Measurements from ENCODE around the gene QKI. TPM values are rescaled to one million over a fixed set of nuclear protein-coding genes. Genes with fewer than 3 reads are reported as not detected.
"Not testable (repeated sequence)": the region's sequence is repeated elsewhere in the genome, so short reads cannot be mapped to it uniquely, and the experiment has no call there.

The QKI gene
- total RNA-seq, 1 donor from 2014 or later, result 419 TPM

DNA sequence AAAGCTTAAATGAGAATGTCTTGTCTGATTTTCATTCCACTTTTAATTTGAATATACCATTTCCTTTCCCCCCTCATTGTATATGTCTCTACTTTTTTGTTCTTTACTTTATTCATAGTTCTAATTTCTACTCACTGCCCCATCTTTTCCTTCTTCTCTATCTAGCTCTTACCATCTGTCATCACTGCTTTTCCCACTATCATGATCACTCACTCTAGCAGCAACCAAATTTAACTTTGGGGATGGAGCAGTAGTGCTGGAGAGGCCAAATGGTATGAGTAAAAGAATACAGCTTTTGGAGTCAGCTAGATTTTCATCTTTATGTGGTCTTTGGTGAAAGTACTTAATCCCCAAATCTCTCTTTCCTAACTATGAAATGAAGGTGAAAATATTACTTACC lies 25.5 kb downstream of the QKI start:
- no peak for DNase-seq

DNA sequence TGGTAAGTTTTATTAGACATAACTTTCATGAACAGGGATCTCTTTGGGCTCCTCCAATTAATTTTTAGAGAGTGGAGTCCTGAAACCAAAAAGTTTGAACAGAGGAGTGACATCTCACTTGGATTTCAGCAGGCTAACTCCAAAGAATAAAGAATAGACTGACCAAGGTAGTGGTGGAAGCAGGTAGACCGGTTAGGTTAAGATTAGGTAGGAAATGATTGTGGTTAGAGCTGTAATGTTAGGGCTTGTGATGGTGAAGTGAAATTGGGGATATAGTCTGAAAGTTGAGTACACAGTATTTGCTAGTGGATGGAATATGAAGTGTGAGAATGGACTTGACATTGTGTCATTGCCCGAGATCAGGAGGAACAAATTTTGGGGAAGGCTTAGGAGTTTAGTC lies 27.8 kb downstream of the QKI start:
- no peak for DNase-seq

DNA sequence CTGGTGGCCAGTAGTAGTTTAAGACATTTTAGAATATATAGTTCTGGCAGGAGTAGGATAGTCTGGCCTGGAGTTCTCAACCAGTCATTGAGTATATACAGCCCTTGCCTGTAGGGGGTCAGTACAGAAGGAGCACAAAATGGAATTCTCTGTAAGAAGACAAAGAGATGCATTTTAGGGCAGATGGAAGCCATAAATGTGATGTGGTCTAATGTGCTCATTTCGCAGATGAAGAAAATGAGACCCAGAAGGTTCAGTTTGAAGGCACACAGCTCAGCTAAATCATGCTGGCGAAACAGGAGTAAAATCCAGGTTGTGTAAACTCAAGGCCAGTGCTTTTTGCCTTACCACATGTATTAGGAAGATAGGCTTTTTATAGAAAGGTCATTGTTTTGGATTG lies 29.6 kb downstream of the QKI start:
- DNase-seq, result no peak

DNA sequence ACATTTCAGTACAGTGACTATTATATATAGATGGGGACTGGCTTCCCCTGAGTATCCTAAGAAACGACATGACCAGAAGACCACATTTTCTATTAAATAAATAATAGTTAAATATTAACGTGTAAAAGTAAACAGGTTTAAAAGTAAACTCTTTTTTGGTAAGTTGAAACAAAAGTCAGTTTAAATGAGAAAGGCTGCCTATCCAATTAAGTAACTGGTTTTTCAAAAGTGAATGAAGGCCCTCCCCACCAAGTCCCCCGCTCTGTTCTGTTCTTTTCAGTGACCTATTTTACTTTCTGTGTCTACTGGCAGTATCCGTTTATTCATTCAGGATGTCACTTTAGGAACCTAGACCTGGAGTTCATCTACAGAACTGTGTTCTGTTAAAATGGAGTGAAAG lies 32.0 kb downstream of the QKI start:
- no peak for DNase-seq

DNA sequence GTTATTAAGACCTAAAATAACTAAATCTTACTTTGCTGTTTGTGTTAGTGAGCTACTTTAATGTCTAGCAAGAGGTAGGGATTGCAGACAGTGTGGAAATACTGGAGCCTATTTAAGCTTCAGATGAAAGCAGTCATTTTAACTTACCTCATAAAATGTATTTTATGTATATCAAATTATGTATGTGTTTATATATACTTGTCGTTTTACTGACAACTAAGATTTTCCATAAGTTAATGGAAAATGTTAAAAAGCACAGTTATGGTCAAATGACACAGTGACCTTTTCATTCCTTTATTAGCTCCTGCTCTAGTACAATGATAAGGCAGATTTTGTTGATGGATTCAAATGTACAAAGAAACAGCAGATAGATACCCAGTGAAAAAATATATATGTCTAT lies 34.6 kb downstream of the QKI start:
- DNase-seq, result no peak

DNA sequence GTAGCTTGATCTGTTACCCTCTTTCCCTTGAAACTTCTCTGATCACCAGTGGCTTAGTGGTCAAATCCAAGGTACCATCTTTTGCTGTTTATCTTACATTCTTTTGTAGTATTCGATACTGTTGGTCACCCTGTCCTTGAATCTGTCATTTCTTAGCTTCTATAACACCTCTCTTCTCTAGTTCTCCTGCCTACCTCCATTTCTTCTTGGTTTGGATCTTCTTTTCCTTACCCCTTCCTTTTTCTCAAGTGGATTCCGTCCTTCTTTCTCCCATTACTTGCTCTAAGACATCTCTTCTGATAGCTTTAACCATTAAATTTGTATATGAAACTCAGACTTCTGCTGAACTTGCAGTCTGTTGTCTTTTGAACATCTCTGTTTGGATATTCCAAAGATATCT lies 39.9 kb downstream of the QKI start:
- DNase-seq, result no peak

DNA sequence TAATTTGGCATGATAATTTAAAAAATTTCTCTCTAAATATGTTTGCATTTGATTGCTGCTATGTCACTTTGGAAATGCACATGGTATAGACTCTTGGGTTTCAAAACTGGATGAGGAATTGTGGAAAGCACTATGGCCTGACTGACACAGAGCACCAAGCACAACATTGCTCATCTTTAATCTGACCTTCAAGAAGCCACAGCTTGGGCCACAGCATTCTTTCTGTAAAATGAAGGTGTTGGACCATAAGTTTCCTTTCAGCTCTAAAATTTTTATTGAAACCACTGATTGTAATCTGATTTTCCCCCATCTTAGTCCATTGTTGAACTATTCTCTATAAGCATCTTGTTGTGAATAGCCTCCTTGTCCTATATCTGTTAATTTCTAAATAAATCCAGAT lies 41.0 kb downstream of the QKI start:
- DNase-seq, result no peak

DNA sequence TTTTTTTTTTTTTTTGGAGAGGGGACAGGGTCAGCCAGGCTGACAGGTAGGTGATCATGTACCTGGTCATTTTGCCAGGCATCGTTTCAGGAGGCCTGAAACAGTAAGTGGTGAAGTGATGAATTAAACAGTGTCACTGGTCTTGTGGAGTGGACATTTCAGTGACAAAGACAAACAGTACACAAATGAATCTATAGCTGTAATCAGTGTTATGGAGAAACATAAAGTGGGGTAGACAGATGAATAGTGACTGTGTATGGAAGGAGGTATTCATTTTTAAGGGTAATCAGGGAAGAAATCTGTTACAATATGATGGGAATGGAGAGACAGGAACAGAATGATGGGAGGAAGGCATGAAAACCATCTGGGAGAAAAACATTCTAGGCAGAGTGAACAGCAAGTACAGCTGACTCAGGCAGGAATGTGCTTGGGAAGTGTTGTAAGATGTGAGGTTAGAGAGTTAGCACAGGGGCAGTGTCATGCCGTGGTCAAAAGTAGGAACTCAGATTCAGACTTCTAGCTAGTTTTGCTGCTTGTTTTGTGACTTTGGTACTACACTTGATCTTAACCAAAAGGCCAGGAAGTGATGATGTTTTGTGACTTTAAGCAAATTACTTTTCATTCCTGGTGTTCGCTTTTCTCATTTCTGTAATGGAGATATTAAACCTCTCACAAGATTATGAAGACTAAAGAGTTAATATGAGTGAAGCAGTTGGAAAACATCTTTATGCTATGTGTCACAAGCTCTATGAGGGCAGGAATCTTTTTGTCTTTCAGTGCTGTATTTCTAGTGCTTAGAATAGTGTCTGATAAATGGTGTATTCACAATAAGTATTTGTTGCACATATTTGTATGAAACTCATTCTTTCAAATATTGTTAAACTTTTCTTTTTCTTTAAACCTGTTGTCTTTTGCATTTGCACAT lies 43.4 kb downstream of the QKI start:
- DNase-seq, result no peak

DNA sequence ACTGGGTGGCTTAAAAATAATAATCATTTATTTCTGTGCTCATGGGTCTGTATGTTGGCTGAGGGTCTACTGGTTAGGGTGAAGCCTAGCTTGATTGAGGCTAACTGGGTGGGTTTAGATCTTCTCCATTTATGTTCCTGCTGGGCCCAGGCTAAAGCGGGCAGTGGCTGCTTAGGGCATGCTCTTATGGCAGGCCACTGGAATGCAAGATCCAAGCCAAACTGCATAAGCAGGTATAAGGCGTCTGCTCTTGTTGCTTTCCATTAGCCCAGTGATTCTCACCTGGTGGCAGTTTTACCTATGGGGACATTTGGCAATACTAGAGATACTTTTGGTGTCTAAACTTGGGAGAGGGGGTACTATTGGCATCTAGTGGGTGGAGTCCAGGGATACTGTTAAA lies 44.5 kb downstream of the QKI start:
- no peak for DNase-seq

DNA sequence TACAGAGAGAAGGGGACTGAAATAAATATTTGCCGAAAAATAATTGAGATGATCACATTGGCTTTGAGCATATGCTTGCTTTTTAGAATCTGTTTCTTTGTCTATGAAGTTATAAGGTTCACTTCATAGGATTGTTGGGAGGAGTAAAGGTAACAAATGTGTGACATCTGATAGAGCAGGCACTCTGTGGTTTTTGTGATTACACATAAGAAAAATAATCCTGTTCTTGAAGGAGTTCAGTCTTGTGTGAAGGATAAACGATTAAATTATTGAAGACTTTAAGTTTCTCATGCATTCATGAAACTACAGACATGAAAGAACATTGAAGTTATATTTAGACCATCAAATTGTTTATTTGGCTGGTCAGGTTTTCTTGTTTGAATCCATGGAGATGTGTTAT lies 45.0 kb downstream of the QKI start:
- no peak for DNase-seq

DNA sequence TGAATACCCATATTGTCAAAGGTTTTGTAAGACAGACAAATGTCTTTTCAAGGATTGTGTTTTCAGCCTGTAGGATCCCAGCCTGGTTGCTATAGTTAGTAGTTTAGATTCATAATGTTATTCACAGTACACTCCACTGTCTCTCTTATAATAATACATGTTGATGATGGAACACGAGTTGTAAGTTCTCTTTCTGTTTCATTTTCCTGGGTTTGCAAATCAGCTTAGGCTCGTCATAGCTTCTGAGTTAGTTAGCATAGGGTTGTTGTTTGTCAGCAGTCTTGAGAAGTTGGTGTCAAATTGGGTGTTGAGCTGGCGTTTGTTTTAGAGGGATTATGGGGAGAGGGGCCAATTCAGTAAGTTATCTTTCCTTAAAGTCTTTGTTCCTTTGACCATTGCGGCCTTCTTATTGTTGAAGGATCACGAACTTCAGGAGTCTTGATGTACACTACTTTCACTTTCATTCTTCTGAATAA lies 45.8 kb downstream of the QKI start:
- DNase-seq, result no peak

DNA sequence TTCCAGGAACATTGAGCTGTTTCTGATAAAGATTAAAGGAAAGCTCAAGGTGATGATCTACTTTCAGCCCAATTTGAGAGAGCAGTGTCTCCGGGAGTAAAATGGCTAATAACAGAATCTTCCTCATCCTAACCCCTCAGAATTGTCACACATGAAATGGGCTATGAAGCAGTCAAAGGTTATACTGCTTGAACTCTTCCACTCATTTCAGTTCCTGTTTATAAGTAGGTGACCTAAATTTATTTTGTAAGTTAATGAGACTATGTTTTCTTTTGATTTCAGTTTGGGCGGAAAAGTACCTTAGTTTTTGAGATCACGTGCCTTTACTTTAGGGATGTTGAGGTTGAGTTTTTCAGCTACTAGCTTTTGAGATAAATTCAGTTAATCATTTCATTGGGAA lies 47.2 kb downstream of the QKI start:
- DNase-seq, result no peak

DNA sequence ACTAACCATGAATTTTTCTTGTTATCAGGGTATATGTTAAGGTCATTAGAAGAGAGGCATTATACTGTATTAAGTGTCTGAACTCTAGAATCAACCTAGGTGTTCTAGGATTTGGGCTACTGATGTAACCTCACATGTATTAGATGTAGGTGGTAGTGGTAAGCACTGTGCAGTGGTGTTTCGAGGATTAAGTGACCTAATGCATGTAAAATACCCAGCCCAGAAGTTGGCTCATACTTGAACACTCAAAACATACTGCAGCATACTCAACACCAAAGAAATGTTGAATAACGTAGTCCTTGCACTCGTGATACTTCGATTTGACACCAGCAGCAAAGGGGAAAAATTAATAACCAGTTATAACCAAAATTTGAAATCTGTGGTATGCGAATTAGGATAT lies 48.7 kb downstream of the QKI start:
- DNase-seq, result no peak

DNA sequence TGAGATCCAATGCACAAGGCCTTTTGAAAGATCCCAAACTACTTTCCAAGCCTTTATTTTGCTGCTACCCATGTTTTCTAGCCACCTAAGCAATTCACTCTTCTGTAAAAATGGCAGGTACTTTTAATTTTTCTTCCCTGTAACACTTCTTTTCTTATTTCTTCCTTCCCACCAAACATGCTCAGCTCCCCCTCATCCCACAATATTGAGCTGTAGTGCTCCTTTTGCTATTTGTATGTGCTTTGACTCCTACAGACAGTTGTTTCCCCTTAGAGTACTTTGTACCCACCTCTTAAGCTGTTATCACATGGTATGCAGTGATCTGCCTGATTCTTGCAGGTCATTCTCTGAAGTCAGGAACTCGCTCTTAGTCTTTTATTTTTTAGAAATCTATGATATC lies 49.3 kb downstream of the QKI start:
- DNase-seq, result no peak

DNA sequence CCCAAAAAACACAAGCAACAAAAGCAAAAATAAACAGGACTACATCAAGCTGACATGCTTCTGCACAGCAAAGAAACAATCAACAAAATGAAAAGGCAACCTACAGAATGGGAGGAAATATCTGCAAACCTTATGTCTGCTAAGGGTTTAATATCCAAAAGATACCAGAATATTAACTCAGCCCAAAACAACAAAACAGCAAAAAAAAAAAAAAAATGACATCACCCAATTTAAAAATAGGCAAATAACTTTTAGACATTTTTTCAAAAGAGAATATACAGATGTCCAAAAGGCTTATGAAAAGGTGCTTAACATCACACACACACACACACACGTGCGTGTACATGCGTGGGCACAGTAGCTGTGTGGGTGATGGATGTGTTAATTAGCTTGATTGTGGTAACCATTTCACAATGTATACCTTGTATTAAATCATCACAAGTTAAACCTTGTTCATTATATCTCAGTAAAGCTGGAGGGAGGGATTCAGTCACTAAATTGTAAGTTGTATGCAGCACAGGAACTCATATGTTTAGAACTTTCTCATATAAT lies 52.4 kb downstream of the QKI start:
- DNase-seq, result no peak

DNA sequence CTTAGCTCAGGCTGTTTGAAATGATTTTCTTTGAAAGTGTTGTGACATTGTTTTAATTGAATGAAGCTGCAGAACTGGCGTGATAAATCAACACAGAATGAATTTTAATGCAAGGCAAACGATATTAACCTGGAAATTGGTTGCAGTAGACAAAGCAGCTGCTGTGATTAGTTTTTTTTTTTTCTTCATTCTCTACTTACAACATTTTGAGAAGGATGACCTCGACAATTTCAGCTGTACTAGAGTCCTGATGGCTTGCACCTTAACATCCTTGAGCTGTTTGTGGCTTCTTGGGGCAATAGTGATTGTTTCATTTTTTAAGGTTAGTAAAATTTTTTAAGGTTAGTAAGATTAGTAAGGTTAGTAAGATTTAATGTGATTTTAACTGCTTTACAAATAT lies 54.2 kb downstream of the QKI start:
- DNase-seq, result no peak

DNA sequence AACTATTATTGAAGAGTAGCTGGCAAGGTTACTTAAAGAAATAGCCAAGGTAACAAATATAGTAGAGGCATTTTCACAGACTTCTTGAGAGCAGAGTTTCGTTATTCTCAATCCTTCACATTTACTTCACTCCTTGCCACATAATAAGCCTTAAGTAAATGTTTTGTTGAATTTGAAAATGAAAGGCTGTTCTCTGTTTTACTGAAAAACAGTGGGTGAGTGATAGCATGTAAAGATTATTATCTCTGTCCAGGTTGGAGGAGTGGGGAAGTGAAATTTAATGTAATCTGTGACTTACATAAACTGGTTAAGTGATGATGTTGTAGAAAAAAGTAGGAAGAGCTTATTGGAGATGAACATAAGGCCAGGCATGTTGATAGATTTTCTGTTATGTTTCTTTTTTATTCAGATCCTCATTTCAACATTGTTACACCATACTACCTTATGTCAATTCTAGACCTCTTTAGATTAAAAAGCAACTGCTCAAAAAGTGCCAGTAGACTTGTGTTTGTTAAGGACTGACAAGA lies 55.0 kb downstream of the QKI start:
- no peak for DNase-seq

DNA sequence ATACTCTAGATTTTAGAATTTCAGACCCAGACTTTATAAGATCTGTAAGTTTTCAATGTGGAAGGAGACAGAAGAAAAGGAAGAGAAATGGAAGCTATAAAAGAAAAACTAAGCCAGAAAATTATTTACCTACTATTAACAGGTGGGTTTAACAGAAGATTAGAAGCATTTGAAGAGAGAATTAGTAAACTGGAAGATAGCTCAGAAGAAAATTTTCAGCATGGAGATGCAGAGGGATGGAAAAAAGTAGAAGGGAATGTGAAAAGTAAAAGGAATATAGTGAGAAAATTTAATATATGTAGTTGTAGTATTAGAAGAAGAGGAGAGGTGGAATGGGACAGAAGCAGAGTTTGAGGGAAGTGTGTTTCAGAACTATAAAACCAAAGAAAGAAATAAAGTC lies 56.1 kb downstream of the QKI start:
- no peak for DNase-seq

DNA sequence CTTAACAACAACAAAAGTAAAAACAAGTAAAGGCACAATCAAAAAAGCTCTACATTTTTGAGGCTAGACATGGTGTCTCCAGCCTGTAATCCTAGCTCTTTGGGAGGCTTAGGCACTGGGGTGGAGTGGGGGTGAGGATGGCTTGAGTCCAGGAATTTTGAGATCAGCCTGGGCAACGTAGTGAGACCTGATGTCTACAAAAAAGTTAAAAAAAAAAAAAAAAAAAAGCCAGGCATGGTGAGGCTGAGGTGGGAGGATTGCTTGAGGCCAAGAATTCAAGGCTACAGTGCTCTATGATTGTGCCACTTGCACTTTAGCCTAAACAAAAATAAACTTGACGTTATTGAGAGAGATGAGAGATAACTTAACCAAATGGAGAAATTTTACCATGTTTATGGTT lies 60.1 kb downstream of the QKI start:
- no peak for DNase-seq

DNA sequence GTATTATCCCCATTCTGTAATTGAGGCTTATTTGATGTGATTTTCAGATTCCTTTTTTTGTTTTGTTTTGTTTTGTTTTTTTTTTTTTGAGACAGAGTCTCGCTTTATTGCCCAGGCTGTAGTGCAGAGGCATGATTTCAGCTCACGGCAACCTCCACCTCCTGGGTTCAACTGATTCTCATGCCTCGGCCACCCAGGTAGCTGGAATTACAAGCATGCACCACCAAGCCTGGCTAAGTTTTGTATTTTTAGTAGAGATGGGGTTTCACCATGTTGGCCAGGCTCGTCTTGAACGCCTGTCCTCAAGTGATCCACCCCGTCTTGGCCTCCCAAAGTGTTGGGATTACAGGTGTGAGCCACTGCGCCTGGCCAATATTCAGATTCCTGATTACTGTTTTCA lies 62.4 kb downstream of the QKI start:
- not testable (repeated sequence) for DNase-seq

DNA sequence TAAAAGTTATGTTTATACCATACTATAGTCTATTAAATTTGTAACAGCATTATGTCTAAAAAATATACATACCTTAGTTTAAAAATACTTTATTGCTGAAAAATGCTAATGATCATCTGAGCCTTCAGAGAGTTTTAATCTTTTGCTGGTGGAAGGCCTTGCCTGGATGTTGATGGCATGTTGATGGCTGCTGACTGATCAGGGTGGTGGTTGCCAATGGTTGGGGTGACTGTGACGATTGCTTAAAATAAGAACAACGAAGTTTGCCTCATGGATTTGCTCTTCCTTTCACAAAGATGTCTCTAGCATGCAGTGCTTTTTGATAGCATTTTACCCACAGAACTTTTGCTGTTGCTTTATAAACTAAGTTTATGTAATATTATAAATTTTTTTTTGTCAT lies 68.6 kb downstream of the QKI start:
- no peak for DNase-seq

DNA sequence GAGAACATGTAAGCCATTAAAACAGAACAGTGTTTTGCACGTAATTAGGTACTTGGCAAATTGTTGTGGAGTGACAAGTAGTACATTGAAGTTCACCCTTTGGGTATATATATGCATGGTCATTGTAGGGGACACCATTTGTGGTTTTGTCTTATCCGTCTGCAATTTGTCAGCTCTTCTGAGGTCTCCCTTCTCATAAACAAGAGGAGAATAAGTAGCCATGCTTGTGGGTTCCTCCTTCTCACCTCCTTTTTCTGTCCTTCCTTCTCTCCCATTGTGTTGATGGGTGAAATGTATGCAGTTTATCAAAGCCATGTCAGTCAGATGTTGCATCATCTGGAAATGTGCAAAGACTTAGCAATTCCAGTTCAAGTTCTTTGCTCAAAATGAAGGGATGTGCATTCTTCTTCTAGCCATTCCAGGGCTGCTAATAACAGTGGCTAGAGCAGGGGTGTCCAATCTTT lies 70.9 kb downstream of the QKI start:
- DNase-seq, result no peak

DNA sequence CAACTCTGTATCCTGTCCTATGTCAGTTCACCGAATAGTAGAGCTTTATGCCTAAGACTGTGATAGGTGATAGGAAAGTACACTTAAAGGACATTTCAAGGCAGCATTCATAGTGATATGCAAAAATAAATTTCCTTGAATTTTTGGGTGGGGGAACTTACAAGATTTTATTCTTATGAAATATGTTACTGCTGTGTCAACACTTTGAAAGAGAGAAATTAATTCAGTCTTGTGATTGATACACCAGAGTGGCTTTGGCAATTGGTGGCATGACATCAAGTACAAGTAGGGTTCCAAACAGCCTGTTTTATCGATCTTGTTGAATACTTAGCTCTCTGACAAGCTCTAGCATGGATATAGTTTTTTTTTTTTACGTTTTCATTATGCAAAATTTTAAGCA lies 72.3 kb downstream of the QKI start:
- DNase-seq, result no peak

DNA sequence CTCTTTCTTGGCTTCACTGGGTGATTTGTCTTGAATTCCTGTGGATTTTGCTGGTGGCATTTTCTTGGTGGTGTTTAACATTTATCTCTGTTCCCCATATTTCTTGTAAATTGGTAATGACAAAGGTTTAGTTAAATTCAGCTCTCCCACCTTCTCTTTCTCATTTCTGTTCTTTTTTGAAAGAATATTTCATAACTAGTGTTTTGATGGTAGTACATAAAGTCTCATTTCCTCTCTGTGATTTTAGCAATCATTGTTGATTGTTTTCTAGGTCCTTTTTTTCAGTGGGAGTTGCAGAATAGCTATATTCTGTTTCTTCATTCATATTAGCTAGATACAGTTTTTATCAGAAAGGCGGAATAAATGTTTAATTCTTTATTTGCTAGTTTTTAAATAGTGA lies 73.1 kb downstream of the QKI start:
- no peak for DNase-seq
